H9 (cell line): Measurements from ENCODE around the gene SUPT5H. TPM values are rescaled to one million over a fixed set of nuclear protein-coding genes. Genes with fewer than 3 reads are reported as not detected.
A peak's percentile ranks its signal among the peaks of the same experiment; 100 is the strongest.

ENCODE experiments used
- DNase-seq: peaks from one replicate; pipeline ENCODE4 v3.0.0-alpha.2; 2017
- H2AFZ ChIP-seq: one replicate; pipeline ENCODE4 v1.6.1; 2013; ENCODE audit warnings: mild to moderate bottlenecking, low read length, control low read depth, moderate library complexity
- H2AK5ac ChIP-seq: 2 replicates; pipeline ENCODE4 v1.6.1; 2013; ENCODE audit warnings: low read length, control low read depth, mixed read lengths; ENCODE audit not compliant: insufficient read length
- H2BK120ac ChIP-seq: one replicate; pipeline ENCODE4 v1.6.1; 2013; ENCODE audit warnings: low read depth, mild to moderate bottlenecking, low read length, control low read depth, inconsistent platforms; ENCODE audit not compliant: poor library complexity, severe bottlenecking
- H2BK12ac ChIP-seq: 2 replicates; pipeline ENCODE4 v1.6.1; 2013; ENCODE audit warnings: low read length, control low read depth, mixed read lengths, low read depth; ENCODE audit not compliant: insufficient read length
- H2BK15ac ChIP-seq: 2 replicates; pipeline ENCODE4 v1.6.1; 2013; ENCODE audit warnings: low read depth, low read length, control low read depth
- H2BK20ac ChIP-seq: one replicate; pipeline ENCODE4 v1.6.1; 2013; ENCODE audit warnings: low read depth, mild to moderate bottlenecking, low read length, control low read depth, inconsistent platforms; ENCODE audit not compliant: poor library complexity, severe bottlenecking
- H2BK5ac ChIP-seq: 2 replicates; pipeline ENCODE4 v1.6.1; 2013; ENCODE audit warnings: low read length, control low read depth, mixed read lengths; ENCODE audit not compliant: insufficient read length
- H3K14ac ChIP-seq: 2 replicates; pipeline ENCODE4 v1.6.1; 2013; ENCODE audit warnings: low read length, control low read depth; ENCODE audit not compliant: insufficient read depth
- H3K18ac ChIP-seq: 2 replicates; pipeline ENCODE4 v1.6.1; 2013; ENCODE audit warnings: low read depth, mild to moderate bottlenecking, mixed read lengths, low read length, control low read depth; ENCODE audit not compliant: insufficient read length
- H3K23ac ChIP-seq: 2 replicates; pipeline ENCODE4 v1.6.1; 2013; ENCODE audit warnings: low read length, control low read depth, mixed read lengths, low read depth; ENCODE audit not compliant: insufficient read length
- H3K23me2 ChIP-seq: 2 replicates; pipeline ENCODE4 v1.6.1; 2013; ENCODE audit warnings: low read depth, mild to moderate bottlenecking, mixed read lengths, low read length, control low read depth; ENCODE audit not compliant: insufficient read length, poor library complexity, severe bottlenecking
- H3K27ac ChIP-seq: 2 replicates; pipeline ENCODE4 v1.5.1; 2013; ENCODE audit warnings: low read length, control low read depth, mixed read lengths, low read depth; ENCODE audit not compliant: insufficient read length
- H3K27me3 ChIP-seq: 2 replicates; pipeline ENCODE4 v1.6.1; 2013; ENCODE audit warnings: low read length, control low read depth, inconsistent platforms; ENCODE audit not compliant: insufficient read depth
- H3K4ac ChIP-seq: 2 replicates; pipeline ENCODE4 v1.6.1; 2013; ENCODE audit warnings: low read depth, mild to moderate bottlenecking, control low read depth, inconsistent platforms, low read length, moderate library complexity
- H3K4me1 ChIP-seq: 2 replicates; pipeline ENCODE4 v1.6.1; 2013; ENCODE audit warnings: low read length, control low read depth, inconsistent platforms; ENCODE audit not compliant: insufficient read depth
- H3K4me2 ChIP-seq: 2 replicates; pipeline ENCODE4 v1.6.1; 2013; ENCODE audit warnings: low read length, control low read depth, mixed read lengths; ENCODE audit not compliant: insufficient read length, insufficient read depth
- H3K56ac ChIP-seq: 2 replicates; pipeline ENCODE4 v1.6.1; 2013; ENCODE audit warnings: low read depth, mild to moderate bottlenecking, mixed read lengths, low read length, control low read depth; ENCODE audit not compliant: insufficient read length
- H3K79me1 ChIP-seq: 2 replicates; pipeline ENCODE4 v1.6.1; 2013; ENCODE audit warnings: low read depth, mild to moderate bottlenecking, moderate library complexity, low read length, control low read depth, inconsistent platforms; ENCODE audit not compliant: insufficient read depth, poor library complexity, severe bottlenecking
- H3K79me2 ChIP-seq: 2 replicates; pipeline ENCODE4 v1.6.1; 2013; ENCODE audit warnings: low read length, control low read depth, inconsistent platforms; ENCODE audit not compliant: insufficient read depth
- H3K9ac ChIP-seq: 2 replicates; pipeline ENCODE4 v1.6.1; 2013; ENCODE audit warnings: low read length, control low read depth, mixed read lengths; ENCODE audit not compliant: insufficient read length; ENCODE audit errors: extremely low read depth
- H3K9me3 ChIP-seq: one replicate; pipeline ENCODE4 v1.6.1; 2013; ENCODE audit warnings: low read depth, low read length, inconsistent platforms; ENCODE audit not compliant: control insufficient read depth
- H3T11ph ChIP-seq: one replicate; pipeline ENCODE4 v1.6.1; 2013; ENCODE audit warnings: mild to moderate bottlenecking, low read length, control low read depth, inconsistent platforms
- H4K20me1 ChIP-seq: one replicate; pipeline ENCODE4 v1.6.1; 2013; ENCODE audit not compliant: control insufficient read depth, insufficient read length, insufficient read depth
- H4K5ac ChIP-seq: 2 replicates; pipeline ENCODE4 v1.6.1; 2013; ENCODE audit warnings: low read depth, mild to moderate bottlenecking, mixed read lengths, low read length, control low read depth; ENCODE audit not compliant: insufficient read length
- H4K8ac ChIP-seq: replicated peaks from 2 replicates; pipeline ENCODE4 v1.6.1; 2013; ENCODE audit warnings: low read length, control low read depth, mixed read lengths, low read depth; ENCODE audit not compliant: insufficient read length
- H4K91ac ChIP-seq: 2 replicates; pipeline ENCODE4 v1.6.1; 2013; ENCODE audit warnings: low read depth, mild to moderate bottlenecking, moderate library complexity, mixed read lengths, low read length, control low read depth; ENCODE audit not compliant: insufficient read length
- H3K27ac Mint-ChIP-seq, 3 experiments: 2 replicates in 2 of 3; 3 replicates in 1 of 3; pipeline ENCODE4 v1.8.0; 2020 to 2021; ENCODE audit warnings: mixed read lengths in 3 of 3, mild to moderate bottlenecking in 1 of 3, moderate library complexity in 1 of 3
- H3K27me3 Mint-ChIP-seq: 2 replicates; pipeline ENCODE4 v1.8.0; 2021; ENCODE audit warnings: low read depth, mild to moderate bottlenecking, moderate library complexity, mixed read lengths
- H3K36me3 Mint-ChIP-seq, 3 experiments: 2 replicates in 2 of 3; 3 replicates in 1 of 3; pipeline ENCODE4 v1.8.0; 2020 to 2021; ENCODE audit warnings: low read depth in 3 of 3, mixed read lengths in 3 of 3; ENCODE audit not compliant: insufficient read depth in 1 of 3
- H3K4me1 Mint-ChIP-seq, 2 experiments: 2 replicates each; pipeline ENCODE4 v1.8.0; 2020; ENCODE audit warnings: mixed read lengths in 2 of 2
- H3K4me3 Mint-ChIP-seq, 2 experiments: 2 replicates in 1 of 2; 3 replicates in 1 of 2; pipeline ENCODE4 v1.8.0; 2020 to 2021; ENCODE audit warnings: mild to moderate bottlenecking in 2 of 2, mixed read lengths in 2 of 2, moderate library complexity in 1 of 2
- H3K9me3 Mint-ChIP-seq, 2 experiments: 2 replicates in 1 of 2; 3 replicates in 1 of 2; pipeline ENCODE4 v1.8.0; 2020; ENCODE audit warnings: mild to moderate bottlenecking in 2 of 2, mixed read lengths in 2 of 2, moderate library complexity in 1 of 2
- CTCF ChIP-seq: fragments of 200-600 bp; sonication (generic); conservative IDR thresholded peaks from 3 replicates; pipeline ENCODE4 v1.8.0; 2021; ENCODE audit warnings: antibody characterized with exemption, mild to moderate bottlenecking
- WGBS: extraction: QIAGEN DNeasy Blood & Tissue Kit; methylation state at CpG from one replicate; pipeline ENCODE4 v1.1.7; 2013; ENCODE audit warnings: missing lambda C conversion rate, low lambda C conversion rate, mixed read lengths; ENCODE audit not compliant: insufficient read length; ENCODE audit errors: extremely low coverage; 5-methylcytosine and 5-hydroxymethylcytosine counted together
- total RNA-seq: library from RNA; stranded (reverse); gene quantifications from 2 replicates; pipeline ENCODE4 v1.2.1, GENCODE V29; 2021

The SUPT5H gene
- total RNA-seq, 1 experiment from 2014 or later: 145 TPM

GRCh38 chr19:39401549-39402345 is 43.6 kb upstream of the SUPT5H start:
- peak overlapping the region; percentile 80 to 100 (median 87) for H3K27ac Mint-ChIP-seq
- H2BK5ac ChIP-seq: no peak overlapping the region
- H3K27me3 Mint-ChIP-seq: no peaks in the 10 kb centered on the region; the same call in 1 of the 2 replicates
- peak overlapping the region; percentile 94 for H3K14ac ChIP-seq
- DNase-seq: no peak
- peaks cover 0 to 10% (median 6%) of the 10 kb centered on the region in 3 experiments; a peak in 6 of 7 replicates for H3K36me3 Mint-ChIP-seq
- no peak overlapping the region for H2AK5ac ChIP-seq
- H2BK20ac ChIP-seq: no peak overlapping the region
- H3K23me2 ChIP-seq: peaks cover 15% of the 10 kb centered on the region
- no peak overlapping the region for H4K8ac ChIP-seq
- H3K9me3 Mint-ChIP-seq: no peaks in the 10 kb centered on the region; a peak in 1 of 5 replicates
- no peaks in the 10 kb centered on the region for H3K79me1 ChIP-seq
- H3K4me2 ChIP-seq: peak overlapping the region; percentile 60
- H3T11ph ChIP-seq: no peak overlapping the region
- H3K23ac ChIP-seq: no peak overlapping the region
- peak overlapping the region; percentile 42 for H3K27ac ChIP-seq
- no peaks in the 10 kb centered on the region for H4K20me1 ChIP-seq
- no peaks in the 10 kb centered on the region for H3K9me3 ChIP-seq
- H3K4me3 Mint-ChIP-seq: peak overlapping the region; percentile 87 to 95
- no peak for TF ChIP-seq CTCF
- peak overlapping the region; percentile 74 for H3K18ac ChIP-seq
- H4K5ac ChIP-seq: peak overlapping the region; percentile 43
- no peak overlapping the region for H2BK120ac ChIP-seq
- no peak overlapping the region for H2BK15ac ChIP-seq
- H3K27me3 ChIP-seq: no peaks in the 10 kb centered on the region
- peak overlapping the region; percentile 7 for H2BK12ac ChIP-seq
- no CpG with 5 or more reads among the region's 25 CpGs for WGBS
- H2AFZ ChIP-seq: no peak overlapping the region
- peak overlapping the region; percentile 33 for H3K9ac ChIP-seq
- no peaks in the 10 kb centered on the region for H3K79me2 ChIP-seq
- H3K4ac ChIP-seq: no peak overlapping the region
- peaks cover 32 to 44% of the 10 kb centered on the region in 2 experiments for H3K4me1 Mint-ChIP-seq
- no peak overlapping the region for H3K56ac ChIP-seq
- H4K91ac ChIP-seq: peak overlapping the region; percentile 10
- H3K4me1 ChIP-seq: peaks cover 6% of the 10 kb centered on the region; the same call in 1 of the 2 replicates
